Left colon (tissue), 2 donors: ENCODE data around the gene OPRD1. TPM values are rescaled to one million over a fixed set of nuclear protein-coding genes. Genes with fewer than 3 reads are reported as not detected.
"Not testable (repeated sequence)": the region's sequence is repeated elsewhere in the genome, so short reads cannot be mapped to it uniquely, and the experiment has no call there.

ENCODE experiments used
- ATAC-seq: fragments of 200-7000 bp; cut with Tn5 transposase; one replicate; pipeline ENCODE4 v1.9.1; 2020; ENCODE audit warnings: mild to moderate bottlenecking, moderate library complexity
- DNase-seq, 2 donors: peaks; one replicate each; pipeline ENCODE4 v3.0.0-alpha.2; 2020
- intact Hi-C, 2 donors: fragments of 100-400 bp; cut with DNase I in 1 of 2; cut with micrococcal nuclease in 1 of 2; formaldehyde crosslinking; loops; one replicate each; pipeline versions ENCODE4 v1.11.2 to v1.14.0; 2022; cut with DNase I, micrococcal nuclease
- total RNA-seq, 2 donors: library from RNA; stranded (reverse); fragmentation: NEBNext Ultra II Directional; extraction: Animal tissue kit (Norgen Biotek cat#: 25700); gene quantifications; one replicate each; pipeline ENCODE4 v1.2.1, GENCODE V29; 2021
- donor health status: DM: no; HTN: no; CAD: no.
- donor health status: DM: yes; HTN: yes; CAD: no.

The OPRD1 gene
- total RNA-seq, 2 donors from 2014 or later = 0.08 to 0.09 TPM

- DNase-seq = no peak
- ATAC-seq = no peak
- intact Hi-C loops = no loop called here
These were observed 58.0 kb downstream of the OPRD1 start for GRCh38 chr1:28869952-28870351.

- intact Hi-C loops = no loop called here
- no peak for DNase-seq
These were observed 59.8 kb downstream of the OPRD1 start for GRCh38 chr1:28871631-28872401.

DNA sequence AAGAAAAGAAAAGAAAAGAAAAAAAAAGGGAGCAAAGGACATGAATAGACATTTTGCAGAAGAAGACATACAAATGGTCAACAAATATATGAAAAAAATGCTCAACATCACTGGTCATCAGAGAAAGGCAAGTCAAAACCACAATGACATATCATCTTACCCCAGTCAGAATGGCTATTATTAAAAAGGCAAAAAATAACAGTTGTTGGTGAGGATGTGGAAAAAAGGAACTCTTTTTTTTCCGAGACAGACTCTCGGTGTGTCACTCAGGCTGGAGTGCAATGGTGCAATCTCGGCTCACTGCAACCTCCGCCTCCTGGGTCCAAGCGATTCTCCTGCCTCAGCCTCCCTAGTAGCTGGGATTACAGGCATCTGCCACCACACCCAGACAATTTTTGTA, 63.2 kb downstream of the OPRD1 start:
- intact Hi-C loops = loop anchor here (5.0 kb wide), 3 partner anchors 93 to 363 kb away; no protein-coding TSS in a partner anchor
- not testable (repeated sequence) for ATAC-seq, DNase-seq

More at GRCh38 chr1:28871631-28872401, 59.8 kb downstream of the OPRD1 start:
- ATAC-seq = no peak

DNA sequence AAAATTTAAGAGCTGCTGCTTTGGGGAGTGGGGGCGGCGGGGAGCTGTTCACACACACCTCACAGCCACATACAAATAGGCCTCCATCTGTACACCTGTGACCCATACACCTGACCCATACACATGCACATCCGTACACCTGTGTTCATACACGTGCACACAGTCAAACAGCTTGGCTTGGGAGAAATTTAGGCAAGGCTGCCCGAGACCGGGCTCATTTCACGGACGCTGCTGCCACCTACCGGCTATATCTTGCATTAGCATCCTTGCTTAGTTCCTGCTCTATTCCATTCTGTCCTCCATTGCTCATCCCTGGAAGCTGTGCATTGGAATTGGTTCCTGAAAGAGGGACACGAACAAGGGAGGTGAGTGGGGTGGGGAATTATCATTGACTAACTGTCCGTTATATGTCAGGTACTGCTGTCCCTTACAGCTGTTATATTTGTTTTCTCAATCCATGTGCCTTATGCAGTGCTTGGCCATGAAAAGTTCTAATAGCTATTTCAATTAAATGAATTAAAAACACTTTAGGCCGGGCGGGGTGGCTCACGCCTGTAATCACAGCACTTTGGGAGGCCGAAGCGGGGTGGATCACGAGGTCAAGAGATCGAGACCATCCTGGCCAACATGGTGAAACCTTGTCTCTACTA, 65.3 kb downstream of the OPRD1 start:
- peak; percentile 80 for ATAC-seq
- DNase-seq = peak; percentile 47 to 79
- intact Hi-C loops = loop anchor here (2.0 to 5.0 kb wide), 4 partner anchors 92 to 365 kb away; no protein-coding TSS in a partner anchor

DNA sequence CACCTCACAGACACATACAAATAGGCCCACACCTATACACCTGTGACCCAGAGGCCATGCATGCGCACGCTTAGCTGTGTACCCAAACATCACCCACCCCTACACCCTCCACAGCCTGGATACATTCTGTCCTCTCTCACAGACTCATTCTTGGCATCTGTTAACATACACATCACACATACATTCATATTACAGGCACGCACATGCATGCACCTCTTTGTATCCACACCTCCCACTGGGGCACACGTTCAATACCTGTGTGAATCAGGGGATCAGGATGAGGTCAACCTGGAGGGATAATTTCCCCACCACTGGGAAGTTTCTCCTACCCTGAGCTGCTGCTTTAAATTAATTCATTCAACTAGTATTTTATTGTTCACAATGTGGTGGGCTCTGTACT, 66.8 kb downstream of the OPRD1 start:
- intact Hi-C loops = loop anchor here (5.0 kb wide), 3 partner anchors 96 to 366 kb away; no protein-coding TSS in a partner anchor
- DNase-seq = no peak
- no peak for ATAC-seq

DNA sequence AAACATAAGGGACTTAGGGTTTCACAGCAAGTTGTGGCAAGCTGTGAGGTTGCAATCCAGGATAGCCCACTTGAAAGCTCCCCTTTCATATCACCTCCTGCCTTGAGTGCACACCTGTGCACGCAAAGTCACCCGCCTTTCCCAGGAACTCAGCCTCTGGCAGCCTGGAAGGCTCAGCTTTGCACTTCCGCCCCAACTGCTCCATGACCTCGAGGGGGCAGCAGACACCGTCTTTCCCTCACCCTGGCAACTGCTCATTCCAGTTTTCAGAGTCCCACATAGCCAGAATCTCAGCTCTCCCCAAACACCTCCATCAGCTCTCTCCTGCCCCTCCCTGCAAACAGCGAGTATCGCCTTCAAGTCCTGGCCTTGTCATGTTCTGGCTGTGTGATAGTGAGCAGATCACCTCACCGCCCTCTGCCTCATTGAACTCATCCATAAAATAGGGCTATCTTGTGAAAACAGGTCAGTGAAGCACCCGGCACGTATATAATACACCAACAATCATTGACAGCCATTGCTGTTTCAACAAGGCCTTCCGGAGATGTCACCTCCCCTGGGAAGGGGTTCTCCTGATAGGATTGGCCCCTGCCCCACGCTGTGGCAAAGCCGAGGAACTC, 70.1 kb downstream of the OPRD1 start:
- peak; percentile 63 for ATAC-seq
- peak; percentile 83 to 90 for DNase-seq
- intact Hi-C loops = loop anchor here (2.0 to 10.0 kb wide), 3 partner anchors 153 to 323 kb away; no protein-coding TSS in a partner anchor

DNA sequence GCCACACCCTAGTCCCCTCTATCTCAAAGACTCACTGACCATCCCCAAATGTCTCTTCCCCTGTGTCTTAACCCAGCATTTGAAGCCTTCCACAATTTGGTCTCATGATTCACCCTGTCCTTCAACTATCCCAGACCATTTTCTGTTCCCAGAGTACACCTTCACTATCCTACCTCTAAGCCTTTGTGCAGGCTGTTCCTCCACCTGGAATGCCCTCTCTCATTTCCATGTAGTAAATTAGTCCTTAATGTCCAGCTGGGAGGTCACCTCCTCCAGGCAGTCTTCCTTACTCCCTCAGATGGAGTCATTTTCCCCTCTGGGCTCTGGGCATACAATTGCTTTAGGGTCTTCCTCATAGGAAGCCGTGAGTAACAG, 71.3 kb downstream of the OPRD1 start:
- intact Hi-C loops = loop anchor here (2.0 to 10.0 kb wide), 3 partner anchors 152 to 322 kb away; no protein-coding TSS in a partner anchor
- DNase-seq (no peak), ATAC-seq (no peak)

DNA sequence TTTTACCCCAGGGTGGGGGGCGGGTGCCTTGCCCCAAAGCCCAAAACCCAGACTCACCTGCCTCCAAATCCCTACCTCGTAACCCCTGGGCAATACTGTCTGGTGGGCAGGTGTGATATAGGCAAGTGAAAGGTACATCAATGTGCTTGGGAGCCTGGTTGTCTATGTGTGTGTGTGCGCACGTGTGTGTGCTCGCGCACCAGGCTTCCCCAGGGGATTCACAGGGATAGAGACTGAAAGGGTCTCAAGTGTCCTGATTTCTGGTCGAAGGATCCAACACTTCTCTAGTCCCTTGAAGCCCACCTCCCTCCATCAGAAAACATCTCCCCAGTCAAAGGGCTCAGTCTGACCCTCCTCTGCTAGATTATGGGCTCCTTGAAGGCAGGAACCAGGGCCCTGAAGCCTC, 73.5 kb downstream of the OPRD1 start:
- no peak for ATAC-seq
- intact Hi-C loops = loop anchor here in 1 of 2 donors (10.0 kb wide), 1 partner anchor 319 kb away; no protein-coding TSS in a partner anchor
- no peak for DNase-seq

DNA sequence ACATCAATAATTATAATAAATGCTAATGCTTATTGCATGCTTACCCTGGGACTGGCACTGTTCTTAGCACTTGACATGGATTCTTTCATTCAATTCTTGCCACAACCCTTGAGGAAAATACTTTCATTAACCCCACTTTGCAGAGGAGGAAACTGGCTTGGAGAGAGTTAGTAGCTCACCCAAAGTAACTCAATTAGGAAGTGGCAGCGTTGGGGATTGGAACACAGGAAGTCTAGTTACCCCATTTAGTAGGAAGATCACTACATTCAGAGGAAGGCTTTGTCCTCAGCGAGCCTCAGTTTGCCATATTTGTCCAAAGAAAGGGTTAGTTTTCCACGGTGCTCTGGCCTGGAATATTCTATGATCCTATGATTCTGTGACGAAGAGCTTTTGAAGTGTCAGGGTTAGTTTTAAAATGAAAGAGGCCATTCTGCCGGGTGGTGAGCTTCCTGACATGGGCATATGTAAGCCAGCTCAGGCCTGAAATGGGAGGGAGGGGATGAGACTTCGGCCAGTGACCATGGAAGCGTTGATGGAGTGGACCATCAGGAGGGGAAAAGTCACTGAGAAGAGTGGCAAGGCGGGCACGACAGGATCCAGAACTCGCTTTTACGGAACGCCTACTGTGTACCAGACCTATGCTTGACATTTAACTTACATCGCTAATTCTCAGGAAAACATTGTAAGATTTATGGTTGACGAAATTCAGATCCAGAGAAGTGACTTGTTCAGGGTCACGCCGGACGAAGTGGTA, 74.2 kb downstream of the OPRD1 start:
- ATAC-seq (no peak), DNase-seq (no peak)
- intact Hi-C loops = loop anchor here in 1 of 2 donors (10.0 kb wide), 1 partner anchor 319 kb away; no protein-coding TSS in a partner anchor

DNA sequence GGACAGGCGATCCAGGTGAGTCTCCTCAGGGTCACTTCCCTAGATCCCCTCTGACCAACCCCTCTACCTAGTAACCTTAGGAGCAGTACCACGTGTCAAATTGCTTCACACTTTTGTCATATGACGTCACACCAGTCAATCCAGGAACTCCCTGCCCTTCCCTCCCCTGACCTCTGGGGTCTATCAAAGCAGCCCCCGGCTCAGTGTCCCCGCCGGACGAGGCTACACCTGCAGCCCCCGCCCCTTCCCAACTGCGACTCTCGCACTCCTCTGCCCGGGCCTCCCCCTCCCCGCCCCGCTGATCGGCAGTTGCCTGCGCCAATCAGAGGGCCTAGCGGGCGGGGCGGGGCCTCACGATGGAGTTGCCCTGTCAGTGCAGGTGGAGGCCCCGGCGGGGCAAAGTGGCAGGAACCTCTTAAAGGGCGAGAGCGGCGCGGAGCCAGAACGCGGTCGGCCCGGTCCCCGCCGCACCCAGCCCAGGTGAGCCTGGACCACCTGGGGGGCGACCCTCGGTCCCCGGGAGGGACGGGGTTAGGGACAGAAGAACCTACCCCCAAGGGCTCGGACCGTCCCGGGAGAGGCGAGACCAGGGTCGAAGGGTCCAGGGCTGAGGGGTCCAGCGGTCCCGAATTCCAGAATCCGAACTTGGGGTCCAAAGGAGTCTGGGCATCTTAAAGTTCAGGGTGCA, 74.9 kb downstream of the OPRD1 start:
- intact Hi-C loops = loop anchor here in 1 of 2 donors (10.0 kb wide), 1 partner anchor 318 kb away; no protein-coding TSS in a partner anchor
- DNase-seq (peak; percentile 90 to 93), ATAC-seq (peak; percentile 83)

GRCh38 chr1:28887419-28887834, 75.5 kb downstream of the OPRD1 start:
- intact Hi-C loops = loop anchor here in 1 of 2 donors (10.0 kb wide), 1 partner anchor 317 kb away; no protein-coding TSS in a partner anchor
- DNase-seq (peak; percentile 44 to 57), ATAC-seq (peak; percentile 36)

- DNase-seq (peak; percentile 41 to 53), ATAC-seq (peak; percentile 14)
- intact Hi-C loops = loop anchor here in 1 of 2 donors (10.0 kb wide), 1 partner anchor 317 kb away; no protein-coding TSS in a partner anchor
These were observed 76.1 kb downstream of the OPRD1 start for GRCh38 chr1:28887835-28888682.

DNA sequence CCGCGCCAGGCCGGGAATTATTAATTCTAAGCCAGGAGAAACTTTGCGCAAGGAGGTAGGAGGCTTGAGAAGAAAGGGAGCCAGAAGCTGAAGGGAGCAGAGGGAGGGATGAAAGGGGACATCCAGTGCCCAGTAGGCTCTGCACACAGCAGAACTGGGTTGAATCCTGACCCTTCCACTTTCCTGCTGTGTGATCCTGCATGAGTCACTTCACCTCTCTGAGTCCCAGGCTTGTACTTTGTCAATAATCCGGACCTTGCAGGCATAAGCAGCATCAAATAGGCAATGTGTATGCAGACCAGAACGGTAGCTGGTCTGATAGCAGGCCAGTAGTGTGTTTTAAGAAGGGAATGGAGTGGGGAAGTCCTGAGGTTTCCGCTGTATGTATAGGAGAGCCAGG, 76.9 kb downstream of the OPRD1 start:
- no peak for DNase-seq
- ATAC-seq = no peak
- intact Hi-C loops = loop anchor here in 1 of 2 donors (10.0 kb wide), 1 partner anchor 316 kb away; no protein-coding TSS in a partner anchor

- DNase-seq = no peak
- ATAC-seq = no peak
- intact Hi-C loops = loop anchor here in 1 of 2 donors (10.0 kb wide), 1 partner anchor 315 kb away; no protein-coding TSS in a partner anchor
These were observed 77.4 kb downstream of the OPRD1 start for GRCh38 chr1:28889357-28889756.

DNA sequence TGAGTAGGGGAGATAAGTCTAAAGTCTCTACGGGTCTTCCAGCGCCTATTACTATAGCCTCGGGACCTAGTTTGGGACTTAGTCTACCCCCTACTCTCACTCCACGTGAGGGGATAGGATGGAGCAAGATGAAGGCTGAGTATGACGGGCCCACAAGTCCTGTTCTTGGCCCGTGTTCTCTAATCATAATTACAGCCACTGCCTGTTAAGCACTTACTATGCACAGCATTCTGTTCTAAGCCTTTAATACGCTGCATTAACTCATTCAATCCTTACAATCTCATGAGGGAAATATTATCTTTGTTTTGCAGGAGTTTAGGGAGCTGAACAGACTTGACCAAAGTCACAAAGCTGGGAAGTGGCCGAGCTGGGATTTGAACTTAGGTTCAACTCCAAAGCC, 78.5 kb downstream of the OPRD1 start:
- no peak for DNase-seq
- ATAC-seq = no peak
- intact Hi-C loops = no loop called here

GRCh38 chr1:28890836-28891235, 78.9 kb downstream of the OPRD1 start:
- no peak for ATAC-seq
- no peak for DNase-seq
- intact Hi-C loops = no loop called here

DNA sequence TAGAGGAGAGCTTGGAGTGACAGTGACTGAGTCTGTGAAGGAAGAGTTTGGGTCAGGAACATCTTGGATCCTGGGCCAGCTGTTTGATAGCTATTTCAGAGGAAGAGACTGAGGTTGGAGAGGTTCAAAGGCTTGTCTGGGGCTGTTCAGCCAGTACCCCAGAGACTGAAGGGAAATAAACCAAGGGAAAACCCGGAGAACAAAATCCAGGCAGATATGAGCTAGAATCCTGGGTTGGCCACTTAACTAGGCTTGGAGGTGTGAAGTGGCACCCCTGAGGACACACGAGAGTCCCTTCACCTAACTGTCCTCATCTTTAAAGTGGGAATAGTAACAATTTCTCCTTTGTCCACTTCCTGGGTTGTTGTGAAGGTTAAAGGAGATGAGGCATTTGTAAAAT, 79.3 kb downstream of the OPRD1 start:
- DNase-seq = no peak
- intact Hi-C loops = no loop called here
- no peak for ATAC-seq
